Lung (tissue), 12 donors: ENCODE results near the gene ARL16. TPM values are rescaled to one million over a fixed set of nuclear protein-coding genes. Genes with fewer than 3 reads are reported as not detected.

Experiments
- ATAC-seq: fragments of 200-7000 bp; cut with Tn5 transposase; one replicate; pipeline ENCODE4 v1.9.1; 2020; ENCODE audit warnings: moderate number of reproducible peaks; ENCODE audit not compliant: insufficient read depth, low FRiP score
- DNase-seq, 3 donors: peaks; one replicate each; pipeline ENCODE4 v3.0.0-alpha.2; 2013 to 2017
- H3K27ac ChIP-seq, 2 donors: one replicate each; pipeline ENCODE4 v1.5.1; 2013; ENCODE audit warnings: mild to moderate bottlenecking in 2 of 2, moderate library complexity in 2 of 2, control low read depth in 1 of 2, inconsistent platforms in 1 of 2, low read depth in 1 of 2, low read length in 1 of 2
- H3K27me3 ChIP-seq, 3 donors: one replicate each; pipeline ENCODE4 v1.5.1; 2013; ENCODE audit warnings: low read length in 2 of 3; ENCODE audit not compliant: control insufficient read depth in 3 of 3, insufficient read depth in 3 of 3
- H3K36me3 ChIP-seq, 4 donors: one replicate each; pipeline ENCODE4 v1.5.1; 2013; ENCODE audit warnings: low read length in 4 of 4, mild to moderate bottlenecking in 1 of 4, moderate library complexity in 1 of 4; ENCODE audit not compliant: control insufficient read depth in 4 of 4, insufficient read depth in 4 of 4
- H3K4me1 ChIP-seq, 5 donors: one replicate each; pipeline ENCODE4 v1.5.1; 2013; ENCODE audit warnings: low read length in 5 of 5, mild to moderate bottlenecking in 2 of 5, moderate library complexity in 1 of 5; ENCODE audit not compliant: control insufficient read depth in 5 of 5, insufficient read depth in 5 of 5
- H3K4me3 ChIP-seq: one replicate; pipeline ENCODE4 v1.5.1; 2013; ENCODE audit warnings: mild to moderate bottlenecking, control low read depth, moderate library complexity
- H3K9ac ChIP-seq, 2 donors: one replicate each; pipeline ENCODE4 v1.5.1; 2013; ENCODE audit warnings: low read length in 2 of 2, control low read depth in 1 of 2; ENCODE audit not compliant: insufficient read depth in 1 of 2
- H3K9me3 ChIP-seq, 4 donors: one replicate each; pipeline ENCODE4 v1.5.1; 2013; ENCODE audit warnings: low read length in 3 of 4, mild to moderate bottlenecking in 1 of 4, moderate library complexity in 1 of 4; ENCODE audit not compliant: control insufficient read depth in 4 of 4, insufficient read depth in 3 of 4
- WGBS, 2 donors: extraction: QIAGEN DNeasy Blood & Tissue Kit; methylation state at CpG; one replicate each; pipeline ENCODE4 v1.1.7; 2013; 5-methylcytosine and 5-hydroxymethylcytosine counted together
- polyA plus RNA-seq, 2 donors: library from polyadenylated mRNA; stranded (reverse); fragments of 200-250 nt; gene quantifications; one replicate each; pipeline ENCODE4 v1.2.1, GENCODE V29; 2013
- total RNA-seq, 2 donors: library from RNA; depleted of rRNA in 1 of 2; stranded (reverse); fragments of >200 nt in 1 of 2; gene quantifications; one replicate each; pipeline ENCODE4 v1.2.1, GENCODE V29; 2014 to 2021
- TF ChIP-seq, protein P1 (sequence below): IDR thresholded peaks from 2 replicates; pipeline ENCODE4 v1.5.1; 2012; ENCODE audit warnings: mild to moderate bottlenecking; ENCODE audit errors: control extremely low read depth, extremely low read depth
- donor health status: control.
- donor health status: control.
- donor health status: Bipolar disorder and iron deficiency.
- donor health status: healthy.
- donor health status: DM: yes; HTN: yes; CAD: no.

The ARL16 gene
- total and polyA plus RNA-seq, 4 donors = 27.4 to 59.5 (median 29.8) TPM

DNA sequence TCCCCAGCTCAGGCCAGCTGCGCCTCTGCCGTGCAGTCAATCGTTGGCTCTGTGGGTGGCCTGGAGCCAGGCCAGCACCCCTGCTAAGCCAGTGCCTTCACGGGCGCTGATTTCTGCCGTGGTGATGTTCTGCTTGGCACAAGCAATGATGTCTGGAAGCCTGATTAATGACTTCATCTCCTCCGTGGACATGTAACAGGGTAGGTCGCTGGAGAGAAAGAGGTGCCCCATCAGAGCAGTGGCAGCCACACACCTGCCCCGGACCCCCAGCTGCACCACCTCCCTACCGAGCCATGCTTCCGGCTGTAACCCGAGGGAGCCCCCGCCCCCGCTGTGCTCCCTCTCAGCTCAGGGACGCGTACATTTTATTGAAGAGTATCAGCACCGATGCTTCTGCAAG lies 1.9 kb downstream of the ARL16 start:
- no peak overlapping the region for H3K27ac ChIP-seq
- peaks cover 0 to 24% (median 5%) of the 10 kb centered on the region in 5 donors for H3K4me1 ChIP-seq
- no peaks in the 10 kb centered on the region for H3K9me3 ChIP-seq
- no peaks in the 10 kb centered on the region for H3K27me3 ChIP-seq
- no peak for DNase-seq
- no peak for ATAC-seq
- 83 to 88% methylated on average over 17 of the region's 17 CpGs for WGBS, 2 donors
- TF ChIP-seq, protein P1, sequence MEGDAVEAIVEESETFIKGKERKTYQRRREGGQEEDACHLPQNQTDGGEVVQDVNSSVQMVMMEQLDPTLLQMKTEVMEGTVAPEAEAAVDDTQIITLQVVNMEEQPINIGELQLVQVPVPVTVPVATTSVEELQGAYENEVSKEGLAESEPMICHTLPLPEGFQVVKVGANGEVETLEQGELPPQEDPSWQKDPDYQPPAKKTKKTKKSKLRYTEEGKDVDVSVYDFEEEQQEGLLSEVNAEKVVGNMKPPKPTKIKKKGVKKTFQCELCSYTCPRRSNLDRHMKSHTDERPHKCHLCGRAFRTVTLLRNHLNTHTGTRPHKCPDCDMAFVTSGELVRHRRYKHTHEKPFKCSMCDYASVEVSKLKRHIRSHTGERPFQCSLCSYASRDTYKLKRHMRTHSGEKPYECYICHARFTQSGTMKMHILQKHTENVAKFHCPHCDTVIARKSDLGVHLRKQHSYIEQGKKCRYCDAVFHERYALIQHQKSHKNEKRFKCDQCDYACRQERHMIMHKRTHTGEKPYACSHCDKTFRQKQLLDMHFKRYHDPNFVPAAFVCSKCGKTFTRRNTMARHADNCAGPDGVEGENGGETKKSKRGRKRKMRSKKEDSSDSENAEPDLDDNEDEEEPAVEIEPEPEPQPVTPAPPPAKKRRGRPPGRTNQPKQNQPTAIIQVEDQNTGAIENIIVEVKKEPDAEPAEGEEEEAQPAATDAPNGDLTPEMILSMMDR = no peak
- H3K9ac ChIP-seq = no peak overlapping the region
- peaks cover 0 to 15% (median 4%) of the 10 kb centered on the region in 4 donors for H3K36me3 ChIP-seq
- H3K4me3 ChIP-seq = no peak overlapping the region

DNA sequence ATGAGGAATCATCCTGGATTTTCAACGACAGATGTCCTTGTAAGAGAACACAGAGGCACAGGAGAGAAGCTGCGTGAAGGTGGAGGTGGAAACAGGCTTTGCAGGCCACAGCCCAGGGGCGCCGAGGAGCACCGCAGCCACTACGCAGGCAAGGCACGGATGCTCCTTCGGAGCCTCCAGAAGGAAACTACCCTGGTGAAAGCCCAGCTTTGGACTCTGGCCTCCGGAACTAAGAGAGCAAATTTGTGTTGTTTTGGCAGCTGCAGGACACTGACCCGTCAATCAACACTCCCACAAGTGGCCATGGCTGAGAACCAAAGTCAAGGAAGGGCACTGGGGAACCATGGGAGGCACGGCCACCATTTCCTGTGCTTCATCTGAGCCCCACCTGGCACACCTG lies 3.4 kb downstream of the ARL16 start:
- WGBS, 2 donors = 91 to 93% methylated on average over 11 of the region's 11 CpGs
- ATAC-seq = no peak

DNA sequence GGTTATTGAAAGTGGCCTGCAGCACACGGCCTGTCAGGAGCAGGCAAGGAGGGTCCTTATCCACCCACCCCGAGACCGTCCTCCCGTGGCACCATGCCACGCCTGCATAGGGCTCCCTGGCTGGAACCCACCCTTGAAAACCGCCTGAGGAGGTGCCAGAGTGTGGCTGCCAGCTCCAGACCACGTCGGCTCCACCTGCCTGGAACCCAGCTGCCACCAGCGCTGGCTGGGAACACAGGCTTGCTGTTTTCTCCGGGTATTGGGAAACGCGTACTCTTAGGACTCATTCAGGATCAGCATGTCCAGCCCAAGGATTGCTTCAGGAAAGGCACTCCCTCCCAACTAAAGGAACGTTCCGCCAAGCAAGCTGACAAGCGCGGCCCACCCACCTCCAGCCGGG lies 6.7 kb downstream of the ARL16 start:
- ATAC-seq (no peak), DNase-seq (no peak)

More for the DNA sequence above, 3.4 kb downstream of the ARL16 start:
- Histone ChIP-seq H3K9ac (no peak overlapping the region), H3K36me3 (peaks cover 0 to 11% (median 0%) of the 10 kb centered on the region in 4 donors), H3K9me3 (no peaks in the 10 kb centered on the region), H3K4me1 (peaks cover 0 to 20% (median 5%) of the 10 kb centered on the region in 5 donors), H3K27me3 (no peaks in the 10 kb centered on the region), H3K4me3 (no peak overlapping the region), H3K27ac (no peak overlapping the region)
- TF ChIP-seq, protein P1 = no peak
- DNase-seq = no peak

More for the DNA sequence above, 6.7 kb downstream of the ARL16 start:
- TF ChIP-seq, protein P1 = no peak
- H3K4me1 ChIP-seq = peaks cover 0 to 4% (median 0%) of the 10 kb centered on the region in 5 donors
- H3K9ac ChIP-seq = no peak overlapping the region
- no peak overlapping the region for H3K27ac ChIP-seq
- no peaks in the 10 kb centered on the region for H3K27me3 ChIP-seq
- no peak overlapping the region for H3K4me3 ChIP-seq
- WGBS, 2 donors = 87 to 94% methylated on average over 17 of the region's 17 CpGs
- H3K9me3 ChIP-seq = no peaks in the 10 kb centered on the region
- H3K36me3 ChIP-seq = peaks cover 2 to 33% (median 9%) of the 10 kb centered on the region in 4 donors
